PFSK-1 (cell line): ENCODE results near the gene LRRC39.

Experiments used
- FOXP2 ChIP-seq: optimal IDR thresholded peaks from 2 replicates; pipeline ENCODE3; 2011; ENCODE audit warnings: borderline replicate concordance, control low read depth, inconsistent platforms; ENCODE audit not compliant: insufficient read depth; ENCODE audit errors: extremely low read length, extremely low read depth
- POLR2AphosphoS5 ChIP-seq: IDR thresholded peaks from 2 replicates; pipeline ENCODE4 v1.6.1; 2012; ENCODE audit warnings: low read depth, mild to moderate bottlenecking, control low read depth, low read length, moderate library complexity
- SIN3A ChIP-seq: IDR thresholded peaks from 2 replicates; pipeline ENCODE4 v1.6.1; 2012; ENCODE audit warnings: mild to moderate bottlenecking, low read length, moderate library complexity, borderline replicate concordance; ENCODE audit not compliant: insufficient read depth
- TAF1 ChIP-seq: IDR thresholded peaks from 2 replicates; pipeline ENCODE4 v1.6.1; 2012; ENCODE audit warnings: low read length, control low read depth, borderline replicate concordance; ENCODE audit not compliant: insufficient read depth
- TF ChIP-seq, protein P1 (sequence below), 2 experiments: IDR thresholded peaks; 2 replicates each; pipeline versions ENCODE4 v1.6.1 to v1.8.0; 2011 to 2012; ENCODE audit warnings: low read depth in 2 of 2, low read length in 2 of 2, control low read depth in 1 of 2, inconsistent platforms in 1 of 2, mild to moderate bottlenecking in 1 of 2, moderate library complexity in 1 of 2; ENCODE audit not compliant: insufficient read depth in 1 of 2

Gene LRRC39

DNA sequence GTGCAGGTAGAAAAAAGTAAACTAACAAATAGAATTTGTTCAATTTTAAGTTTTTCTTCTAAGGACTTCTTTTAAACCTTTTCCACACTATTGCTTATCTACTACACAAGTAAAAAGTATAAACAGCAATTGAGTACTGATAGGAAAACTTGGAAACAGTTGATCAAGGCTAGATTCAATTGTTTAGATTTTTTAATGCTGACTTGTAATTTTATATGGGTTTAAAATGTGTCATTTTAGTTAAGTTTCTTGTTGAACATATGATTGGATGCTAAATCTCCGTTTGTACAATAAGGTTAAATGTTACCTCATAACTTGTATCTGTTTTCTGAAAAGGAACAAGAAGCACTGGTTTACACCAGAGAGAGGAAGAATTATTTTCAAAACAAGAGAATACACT is 50.8 kb downstream of the LRRC39 start:
- TF ChIP-seq FOXP2, result no peak
- TF ChIP-seq SIN3A, result no peak
- TF ChIP-seq POLR2AphosphoS5, result no peak
- TF ChIP-seq, protein P1, sequence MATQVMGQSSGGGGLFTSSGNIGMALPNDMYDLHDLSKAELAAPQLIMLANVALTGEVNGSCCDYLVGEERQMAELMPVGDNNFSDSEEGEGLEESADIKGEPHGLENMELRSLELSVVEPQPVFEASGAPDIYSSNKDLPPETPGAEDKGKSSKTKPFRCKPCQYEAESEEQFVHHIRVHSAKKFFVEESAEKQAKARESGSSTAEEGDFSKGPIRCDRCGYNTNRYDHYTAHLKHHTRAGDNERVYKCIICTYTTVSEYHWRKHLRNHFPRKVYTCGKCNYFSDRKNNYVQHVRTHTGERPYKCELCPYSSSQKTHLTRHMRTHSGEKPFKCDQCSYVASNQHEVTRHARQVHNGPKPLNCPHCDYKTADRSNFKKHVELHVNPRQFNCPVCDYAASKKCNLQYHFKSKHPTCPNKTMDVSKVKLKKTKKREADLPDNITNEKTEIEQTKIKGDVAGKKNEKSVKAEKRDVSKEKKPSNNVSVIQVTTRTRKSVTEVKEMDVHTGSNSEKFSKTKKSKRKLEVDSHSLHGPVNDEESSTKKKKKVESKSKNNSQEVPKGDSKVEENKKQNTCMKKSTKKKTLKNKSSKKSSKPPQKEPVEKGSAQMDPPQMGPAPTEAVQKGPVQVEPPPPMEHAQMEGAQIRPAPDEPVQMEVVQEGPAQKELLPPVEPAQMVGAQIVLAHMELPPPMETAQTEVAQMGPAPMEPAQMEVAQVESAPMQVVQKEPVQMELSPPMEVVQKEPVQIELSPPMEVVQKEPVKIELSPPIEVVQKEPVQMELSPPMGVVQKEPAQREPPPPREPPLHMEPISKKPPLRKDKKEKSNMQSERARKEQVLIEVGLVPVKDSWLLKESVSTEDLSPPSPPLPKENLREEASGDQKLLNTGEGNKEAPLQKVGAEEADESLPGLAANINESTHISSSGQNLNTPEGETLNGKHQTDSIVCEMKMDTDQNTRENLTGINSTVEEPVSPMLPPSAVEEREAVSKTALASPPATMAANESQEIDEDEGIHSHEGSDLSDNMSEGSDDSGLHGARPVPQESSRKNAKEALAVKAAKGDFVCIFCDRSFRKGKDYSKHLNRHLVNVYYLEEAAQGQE (IDR thresholded peaks at IDR 0.05; ENCODE audit: insufficient read depth in 1 of 2, low read depth in 2 of 2, low read length in 2 of 2), result no peak
- TF ChIP-seq TAF1, result no peak

- no peak for TF ChIP-seq TAF1
- TF ChIP-seq FOXP2, result no peak
These were observed 55.9 kb downstream of the LRRC39 start for GRCh38 chr1:100122177-100122576.

DNA sequence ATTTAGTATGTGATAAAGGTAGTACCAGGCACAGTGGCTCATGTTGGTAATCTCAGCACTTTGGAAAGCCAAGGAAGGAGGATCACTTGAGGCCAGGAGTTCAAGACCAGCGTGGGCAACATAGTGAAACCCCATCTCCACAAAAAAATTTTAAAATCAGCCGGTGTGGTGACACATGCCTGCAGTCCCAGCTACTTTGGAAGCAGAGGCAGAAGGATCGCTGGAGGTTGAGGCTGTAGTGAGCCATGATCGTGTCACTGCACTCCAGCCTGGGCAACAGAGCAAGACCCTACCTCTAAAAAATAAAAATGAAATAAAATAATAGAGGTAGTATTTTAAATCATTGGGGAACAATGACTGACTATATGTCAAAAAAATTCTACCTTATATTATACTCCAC is 62.5 kb downstream of the LRRC39 start:
- no peak for TF ChIP-seq TAF1
- TF ChIP-seq POLR2AphosphoS5, result no peak
- no peak for TF ChIP-seq FOXP2
- TF ChIP-seq, protein P1 (IDR thresholded peaks at IDR 0.05; ENCODE audit: insufficient read depth in 1 of 2, low read depth in 2 of 2, low read length in 2 of 2), result no peak
- no peak for TF ChIP-seq SIN3A

DNA sequence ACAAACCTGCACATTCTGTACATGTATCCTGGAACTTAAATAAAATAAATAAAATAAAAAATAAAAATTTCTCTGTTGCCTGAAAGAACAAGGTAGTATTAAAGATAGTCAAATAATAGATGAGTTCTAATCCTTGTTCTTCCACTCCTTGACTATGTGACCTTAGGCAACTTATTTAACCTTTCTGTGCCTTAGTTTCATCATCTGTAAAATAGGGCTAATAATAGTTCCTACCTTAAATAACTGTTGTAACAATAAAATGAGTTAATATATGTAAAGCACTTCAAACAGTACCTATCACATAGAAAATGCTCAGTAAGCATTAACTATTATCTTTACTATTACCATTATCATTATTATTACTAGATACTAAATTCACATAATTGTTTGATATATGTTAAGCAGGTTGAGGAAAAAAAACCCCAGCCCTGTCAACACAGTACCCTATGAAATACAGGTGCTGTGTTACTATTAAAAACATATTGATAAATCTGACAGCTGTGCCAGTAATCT is 68.4 kb downstream of the LRRC39 start:
- no peak for TF ChIP-seq SIN3A
- TF ChIP-seq FOXP2, result no peak
- no peak for TF ChIP-seq TAF1
- no peak for TF ChIP-seq POLR2AphosphoS5
- TF ChIP-seq, protein P1 (IDR thresholded peaks at IDR 0.05; ENCODE audit: insufficient read depth in 1 of 2, low read depth in 2 of 2, low read length in 2 of 2), result no peak

DNA sequence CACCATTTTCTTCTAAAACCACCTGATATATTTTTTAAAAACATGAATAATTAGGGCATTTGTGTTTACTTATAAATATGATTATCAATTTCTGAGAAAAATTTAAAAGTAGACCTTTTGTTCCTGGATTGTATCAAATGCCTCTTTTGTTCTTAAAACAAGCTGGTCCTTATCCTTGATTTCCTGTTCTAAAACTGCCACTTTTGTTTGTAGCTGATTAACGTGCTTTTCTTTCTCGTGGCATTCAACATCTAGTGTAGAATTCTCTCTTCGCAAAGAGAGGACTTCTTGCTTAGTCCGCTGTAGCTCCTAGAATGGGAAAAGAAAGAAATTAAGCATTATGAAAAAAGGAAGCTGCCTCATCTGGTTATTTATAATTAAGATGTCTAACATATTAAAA is 70.4 kb downstream of the LRRC39 start:
- no peak for TF ChIP-seq FOXP2
- TF ChIP-seq, protein P1 (IDR thresholded peaks at IDR 0.05; ENCODE audit: insufficient read depth in 1 of 2, low read depth in 2 of 2, low read length in 2 of 2), result no peak
- no peak for TF ChIP-seq TAF1
- no peak for TF ChIP-seq SIN3A
- no peak for TF ChIP-seq POLR2AphosphoS5
